ENCODE results near the gene NDUFS4.

- no peak for TF ChIP-seq CTCF (IDR thresholded peaks at IDR 0.05)
- no peak for TF ChIP-seq POLR2A (IDR thresholded peaks at IDR 0.05)
Observed at GRCh38 chr5:53649352-53649751, 88.9 kb downstream of the NDUFS4 start.

Data from testis (tissue), 2 donors.